NCI-H2196 treated with DMSO at 0.1 percent for 48 hours (cell line): ENCODE measurements around the gene HYAL2.
"Not testable (repeated sequence)": the region's sequence is repeated elsewhere in the genome, so short reads cannot be mapped to it uniquely, and the experiment has no call there.

Experiments used
- DNase-seq: peaks from one replicate; lab custom pipeline; 2025; ENCODE audit not compliant: unreplicated experiment; lab: John Stamatoyannopoulos, UW

The HYAL2 gene

DNA sequence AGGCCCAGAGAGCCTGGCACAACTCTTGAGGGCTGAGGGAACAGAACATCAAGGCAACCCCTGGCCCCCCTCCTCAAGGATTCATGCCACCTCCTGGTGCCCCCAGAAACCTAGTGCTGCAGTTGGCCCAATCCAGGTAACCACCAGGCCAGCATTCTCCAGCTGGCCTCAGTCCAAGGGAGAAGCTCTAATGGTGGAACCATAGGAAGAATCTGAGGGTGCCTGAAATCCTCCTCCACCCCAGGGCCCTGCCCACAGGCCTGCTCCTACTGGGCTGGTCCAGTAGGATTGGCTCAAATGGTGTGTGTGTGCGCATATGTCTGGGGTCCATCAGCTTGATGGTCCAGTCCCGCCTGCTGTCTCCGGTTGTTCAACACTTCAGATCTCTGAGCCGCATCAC lies 7.7 kb downstream of the HYAL2 start:
- DNase-seq = no peak

DNA sequence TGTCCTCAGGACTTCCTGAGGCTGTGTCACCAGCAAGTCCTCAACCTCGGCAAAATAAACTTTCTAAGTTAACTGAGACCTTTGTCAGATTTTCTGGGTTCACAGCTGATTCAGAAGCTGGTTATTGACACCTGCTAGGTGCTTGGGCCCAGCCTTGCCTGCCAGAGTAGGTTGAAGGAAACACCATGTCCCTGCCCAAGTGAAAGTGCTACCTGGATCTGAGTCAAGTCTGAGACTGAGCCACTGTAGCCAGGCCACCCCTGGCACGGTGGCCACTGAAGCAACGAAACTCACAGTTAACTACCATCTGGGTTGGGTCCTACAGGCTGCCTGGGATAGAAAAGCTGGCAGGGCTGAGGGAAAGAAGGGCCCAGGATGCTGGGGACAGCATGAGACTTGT lies 8.2 kb downstream of the HYAL2 start:
- DNase-seq = no peak

DNA sequence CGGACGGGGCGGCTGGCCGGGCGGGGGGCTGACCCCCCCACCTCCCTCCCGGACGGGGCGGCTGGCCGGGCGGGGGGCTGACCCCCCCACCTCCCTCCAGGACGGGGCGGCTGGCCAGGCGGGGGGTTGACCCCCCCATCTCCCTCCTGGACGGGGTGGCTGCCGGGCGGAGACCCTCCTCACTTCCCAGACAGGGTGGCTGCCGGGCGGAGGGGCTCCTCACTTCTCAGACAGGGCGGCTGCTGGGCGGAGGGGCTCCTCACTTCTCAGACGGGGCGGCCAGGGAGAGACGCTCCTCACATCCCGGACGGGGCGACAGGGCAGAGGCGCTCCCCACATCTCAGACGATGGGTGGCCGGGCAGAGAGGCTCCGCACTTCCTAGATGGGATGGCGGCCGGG lies 10.5 kb downstream of the HYAL2 start:
- not testable (repeated sequence) for DNase-seq

DNA sequence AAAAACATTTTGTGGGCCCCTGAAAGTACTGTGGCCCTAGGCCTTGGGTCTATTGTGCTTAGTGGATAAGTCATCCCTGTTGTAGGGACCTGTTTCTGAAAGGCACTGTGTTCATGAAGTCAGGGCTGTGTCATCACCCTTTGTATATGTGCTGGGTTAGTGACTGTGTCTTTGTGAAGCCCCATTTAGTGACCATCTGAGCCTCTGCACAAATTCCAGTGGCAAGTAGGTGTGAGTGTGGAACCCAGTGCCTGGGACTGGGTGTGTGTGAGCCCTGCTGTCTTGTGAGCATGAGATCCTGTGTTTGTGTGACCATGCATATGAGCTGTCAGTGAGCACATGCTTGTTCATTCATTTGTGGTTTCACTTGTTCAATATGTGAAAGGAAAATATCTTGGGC lies 17.9 kb downstream of the HYAL2 start:
- DNase-seq = no peak

DNA sequence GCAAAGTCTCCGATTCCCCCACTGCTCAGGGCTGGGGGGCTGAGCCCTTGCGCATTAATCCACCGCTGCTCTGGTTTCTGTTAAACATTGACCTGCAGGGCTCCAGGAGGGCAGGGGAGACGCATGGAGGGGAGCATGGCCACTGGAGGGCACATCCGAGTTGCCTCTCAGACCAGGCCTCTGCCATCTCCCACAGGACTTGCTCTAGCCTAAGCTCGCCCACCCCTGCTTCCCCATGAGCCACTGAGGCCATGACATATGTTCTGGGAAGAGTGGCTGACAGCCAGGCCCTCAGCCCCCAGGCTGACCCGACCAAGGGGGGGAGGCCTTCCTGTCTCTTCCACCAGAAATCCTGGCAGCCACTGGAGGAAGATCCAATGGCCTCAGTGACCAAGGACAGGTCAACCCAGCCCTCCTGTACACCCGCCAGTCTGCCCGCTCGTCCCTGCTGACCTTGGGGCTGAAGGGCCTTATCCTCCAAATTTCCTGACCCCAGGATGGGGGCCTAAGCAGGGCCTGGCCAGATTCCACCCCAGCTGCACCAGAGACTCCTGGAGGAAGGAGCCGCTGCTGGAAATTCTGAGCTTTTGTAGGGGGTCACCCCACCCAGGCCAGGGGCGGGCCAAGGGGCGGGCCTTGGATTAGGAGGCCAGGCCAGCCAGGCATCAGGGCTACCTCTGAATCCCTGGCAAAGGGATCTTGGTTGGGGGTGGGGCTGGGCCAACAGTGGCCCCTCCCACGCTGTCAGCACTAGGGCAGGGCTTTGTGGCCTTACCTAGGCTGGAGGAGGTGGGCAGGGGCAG lies 19.3 kb downstream of the HYAL2 start, which contains the start of gene HYAL1:
Gene HYAL1 (minus strand): TSS at position 562 of the 803 bp plus-strand sequence. CDS start 618 bp downstream, outside the sequence.
- DNase-seq = no peak

DNA sequence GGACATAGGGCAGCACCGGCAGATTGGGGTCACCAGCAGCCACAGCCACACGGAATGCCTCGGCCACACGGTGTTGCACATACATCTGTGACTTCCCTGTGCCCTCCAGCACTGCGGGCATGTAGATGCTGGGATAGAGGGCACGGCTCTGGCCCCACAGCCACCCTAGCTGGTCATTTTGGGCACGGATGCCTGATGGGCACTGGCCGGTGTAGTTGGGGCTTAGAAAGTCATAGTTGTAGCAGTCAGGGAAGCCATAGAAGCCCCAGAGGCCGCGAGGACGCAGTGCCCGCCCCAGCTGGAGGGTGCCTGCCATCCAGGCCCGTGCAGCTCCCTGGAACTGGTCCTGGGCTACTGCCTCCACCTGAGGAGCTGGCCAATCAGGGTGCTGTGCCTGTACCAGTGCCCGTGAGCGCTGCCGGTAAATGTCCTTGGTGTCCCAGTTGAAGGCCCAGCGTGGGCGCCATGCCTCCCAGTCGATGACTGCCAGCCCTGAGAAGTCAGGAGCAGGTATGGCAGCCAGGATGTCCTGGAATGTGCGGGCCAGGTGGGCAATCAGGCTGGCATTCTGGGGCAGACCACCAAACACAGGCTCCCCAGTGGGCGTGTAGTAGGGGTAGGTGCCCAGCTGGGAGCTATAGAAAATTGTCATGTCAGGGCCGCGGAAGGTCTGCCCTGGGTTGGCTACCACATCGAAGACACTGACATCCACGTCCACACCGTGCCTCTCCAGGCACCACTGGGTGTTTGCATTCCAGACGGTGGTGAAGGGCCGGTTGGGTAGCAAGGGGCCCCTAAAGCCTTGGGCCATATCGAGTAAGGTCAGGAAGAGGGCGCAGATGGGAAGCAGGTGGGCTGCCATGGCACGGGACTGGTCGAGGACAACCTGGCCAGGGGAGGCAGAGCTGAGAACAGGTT lies 20.2 kb downstream of the HYAL2 start:
- no peak for DNase-seq

DNA sequence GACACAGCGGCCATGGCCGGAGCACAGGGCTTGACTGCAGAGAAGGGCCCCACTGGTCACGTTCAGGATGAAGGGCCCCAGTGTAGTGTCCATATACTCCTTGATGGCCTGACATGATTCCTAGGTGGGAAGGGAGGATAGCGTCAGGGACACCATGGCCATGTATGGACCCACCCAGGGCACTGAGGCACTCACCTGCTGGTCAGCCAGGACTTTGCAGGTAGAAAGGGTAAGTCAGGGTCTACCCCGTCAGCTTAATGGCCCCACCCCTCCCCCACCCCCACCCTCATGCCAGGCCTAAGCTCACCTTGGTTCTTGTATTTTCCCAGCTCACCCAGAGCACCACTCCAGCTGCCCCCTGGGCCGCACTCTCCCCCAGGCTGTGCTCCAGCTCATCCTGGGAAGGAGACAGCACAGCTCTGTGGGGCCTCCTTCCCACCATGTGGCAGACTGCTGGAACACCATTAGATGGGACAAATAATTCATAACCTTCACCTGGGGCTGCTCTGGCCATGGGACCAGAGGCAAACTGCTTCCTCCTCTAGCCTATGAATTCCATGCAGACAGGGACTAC lies 21.8 kb downstream of the HYAL2 start:
- no peak for DNase-seq

DNA sequence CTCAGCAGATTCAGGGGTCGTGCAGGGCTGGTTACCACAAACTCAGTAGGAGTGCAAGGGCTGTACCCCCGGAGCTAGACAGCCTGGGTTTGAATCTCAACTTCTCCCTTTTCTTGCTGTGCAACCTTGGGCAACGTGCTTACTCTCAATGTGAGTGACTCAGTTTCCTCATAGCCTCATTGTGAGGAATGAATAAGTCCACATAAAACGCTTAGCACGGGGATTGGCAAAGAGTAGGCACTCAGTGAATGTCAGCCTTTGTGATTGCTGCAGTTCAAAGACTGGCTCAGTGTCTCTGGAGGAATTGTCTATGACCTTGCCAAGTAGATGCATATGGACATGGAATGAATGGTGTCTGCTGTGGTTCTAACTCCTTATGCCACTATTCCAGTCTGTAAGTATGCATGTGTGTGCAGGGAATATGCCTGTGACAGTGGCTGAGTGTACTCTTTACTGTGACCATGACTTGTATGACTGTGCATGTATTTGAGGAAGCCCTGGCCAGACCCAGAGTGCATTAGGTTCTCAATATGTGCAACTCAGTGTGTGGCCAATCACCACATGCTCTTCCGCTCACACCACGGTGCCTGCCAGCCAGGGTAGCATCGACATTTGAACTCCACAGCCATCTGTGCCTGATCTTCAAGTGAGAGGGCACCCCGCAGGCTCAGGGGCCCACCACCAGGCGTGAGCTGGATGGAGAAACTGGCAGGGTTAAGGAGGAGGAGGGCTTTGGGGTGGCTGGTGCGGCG lies 22.4 kb downstream of the HYAL2 start:
- DNase-seq = no peak

DNA sequence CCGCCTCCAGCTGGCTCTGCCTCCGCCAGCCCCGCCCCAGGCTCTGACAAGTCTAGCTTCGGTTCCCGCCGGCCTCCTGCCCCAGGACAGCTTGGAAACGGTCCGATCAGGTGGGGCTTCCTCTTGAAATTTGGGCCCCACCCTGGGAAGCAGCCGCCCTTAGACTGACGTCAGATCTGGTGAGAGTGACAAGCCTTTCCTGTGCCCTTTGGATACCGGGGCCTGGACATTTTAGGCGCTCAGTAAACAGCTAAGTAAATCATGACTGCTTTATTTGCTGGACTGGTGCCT lies 23.0 kb downstream of the HYAL2 start:
- DNase-seq = no peak

DNA sequence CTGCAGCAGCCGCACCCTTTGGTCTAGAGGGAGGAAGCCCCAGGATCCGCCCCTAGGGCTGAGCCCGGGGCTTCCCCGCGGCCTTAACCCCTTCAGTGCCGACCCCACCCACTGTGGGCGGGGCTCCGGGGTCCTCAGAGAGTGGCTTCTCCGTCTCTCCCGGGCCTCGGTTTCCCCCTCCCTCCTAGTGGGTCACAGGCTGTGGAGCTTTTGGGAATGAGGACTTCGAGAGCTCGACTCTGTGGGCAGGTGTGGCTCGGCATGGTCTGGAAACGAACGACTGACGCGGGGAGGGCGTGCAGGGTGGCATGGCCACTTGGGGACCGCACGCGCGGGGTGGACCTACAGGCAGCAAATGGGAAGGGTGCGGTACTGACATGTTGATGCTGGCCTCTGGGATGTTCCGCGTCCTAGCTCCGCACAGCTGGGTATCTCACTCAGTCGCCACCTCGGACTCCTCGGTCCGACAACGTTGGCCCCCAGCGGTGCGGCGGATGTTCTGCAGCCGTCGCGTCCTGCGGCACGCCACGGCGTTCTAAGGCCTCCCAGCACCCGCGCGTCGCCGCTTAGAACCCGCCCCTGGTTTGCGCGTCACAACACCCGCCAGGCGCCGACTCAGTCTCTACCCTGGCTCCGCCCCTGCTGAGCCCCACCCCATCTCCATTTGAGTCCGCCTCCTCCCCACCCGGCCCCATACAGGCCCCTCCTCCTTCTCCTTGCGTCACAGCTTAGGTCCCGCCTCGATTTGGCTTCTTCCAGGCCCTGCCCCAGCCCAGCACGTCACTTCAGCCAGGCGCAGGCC lies 23.5 kb downstream of the HYAL2 start, which contains the start of the genes HYAL3 and NAA80:
Gene HYAL3 (minus strand): TSS at position 570 of the 802 bp plus-strand sequence. CDS start 3,803 bp downstream, outside the sequence.
Gene NAA80 (minus strand): TSS at position 570 of the 802 bp plus-strand sequence. CDS start 1,942 bp downstream, outside the sequence.
- peak; percentile 80 for DNase-seq

DNA sequence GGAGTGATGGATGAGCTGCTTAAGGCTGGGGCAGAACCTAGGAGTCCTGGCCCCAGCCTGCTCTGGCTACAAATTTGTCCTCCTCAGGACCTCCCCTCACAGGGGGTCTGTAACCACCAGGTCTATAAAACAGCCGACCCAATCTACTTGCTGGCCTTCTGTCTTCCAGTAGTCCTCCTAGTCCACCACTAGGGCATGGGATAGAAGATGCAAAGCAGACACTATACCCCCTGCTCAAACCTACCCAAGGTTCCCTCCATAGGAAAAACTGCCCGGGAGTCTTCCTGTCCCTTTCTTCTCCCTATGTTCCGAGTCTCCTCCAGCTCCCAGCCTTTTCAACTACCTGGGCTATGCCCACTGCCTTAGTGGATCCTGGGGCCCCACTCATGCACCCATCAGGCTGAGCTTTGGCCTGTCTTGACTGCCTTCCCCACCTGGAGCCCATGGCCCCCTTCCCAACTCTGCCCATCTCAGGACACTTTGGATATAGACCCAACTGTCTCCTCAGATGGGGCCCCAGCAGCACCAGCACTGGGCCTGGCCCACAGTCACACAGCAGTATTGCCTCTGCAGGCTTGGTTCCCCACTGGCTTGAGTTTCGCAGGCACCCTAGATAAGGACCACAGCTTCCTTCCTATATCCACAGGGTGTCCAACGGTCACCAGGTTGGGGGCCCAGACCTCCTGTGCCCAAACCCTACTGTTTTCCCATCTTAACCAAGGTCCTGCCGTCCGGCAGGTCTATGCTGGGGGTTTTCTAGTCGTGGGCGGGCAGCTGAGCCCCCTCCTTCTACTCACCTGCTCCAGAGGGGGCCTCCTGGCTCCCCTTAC lies 24.4 kb downstream of the HYAL2 start:
- no peak for DNase-seq

DNA sequence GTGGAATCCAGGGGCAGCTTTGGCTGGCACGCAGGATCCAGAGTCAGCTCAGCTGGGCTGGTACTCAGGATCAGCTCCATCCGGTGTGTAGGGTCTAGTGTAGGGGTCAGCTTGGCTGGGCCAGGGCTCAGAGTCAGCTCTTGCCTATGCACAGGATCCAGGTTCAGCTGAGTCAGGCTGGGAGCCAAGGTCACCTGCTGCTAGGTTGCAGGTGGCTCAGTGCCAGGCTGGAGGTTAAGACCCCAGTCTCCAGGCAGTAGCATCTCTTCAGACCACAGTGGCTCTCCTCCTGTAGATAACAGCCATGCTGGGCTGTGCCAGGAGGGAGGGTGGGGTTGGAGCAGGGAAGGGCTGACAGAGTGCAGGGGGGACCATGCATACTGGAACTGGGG lies 25.2 kb downstream of the HYAL2 start:
- DNase-seq = no peak

DNA sequence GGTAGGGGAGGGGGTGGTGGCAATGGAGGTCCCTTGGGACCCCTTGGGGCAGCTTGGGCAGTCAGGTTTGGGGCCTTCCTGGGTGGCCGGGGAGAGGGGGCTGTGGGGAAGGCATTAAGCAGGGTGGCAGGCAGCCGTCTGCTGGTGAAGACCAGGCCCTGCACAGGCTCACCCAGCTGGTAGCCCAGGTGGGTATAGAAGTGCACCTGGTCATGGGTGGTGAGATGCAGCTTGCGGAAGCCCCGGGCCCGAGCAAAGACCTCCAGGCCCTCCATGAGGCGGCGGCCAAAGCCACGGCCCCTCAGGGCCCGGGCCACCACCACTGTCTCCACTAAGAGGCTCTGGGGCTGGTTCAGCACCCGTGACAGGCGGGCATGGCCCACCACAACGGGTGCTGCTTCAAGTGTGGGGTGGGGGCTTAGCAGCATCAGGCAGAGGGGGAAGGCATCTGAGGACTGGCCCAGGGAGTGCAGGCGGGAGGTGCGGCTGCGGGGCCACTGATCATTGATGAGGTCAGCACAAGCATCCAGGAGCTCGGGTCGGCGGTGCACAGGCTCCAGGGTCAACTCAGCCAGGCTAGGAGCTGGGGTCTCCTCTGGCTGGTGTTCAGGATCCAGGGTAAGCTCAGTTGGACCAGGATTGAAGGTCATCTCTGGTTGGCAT lies 25.7 kb downstream of the HYAL2 start:
- no peak for DNase-seq

DNA sequence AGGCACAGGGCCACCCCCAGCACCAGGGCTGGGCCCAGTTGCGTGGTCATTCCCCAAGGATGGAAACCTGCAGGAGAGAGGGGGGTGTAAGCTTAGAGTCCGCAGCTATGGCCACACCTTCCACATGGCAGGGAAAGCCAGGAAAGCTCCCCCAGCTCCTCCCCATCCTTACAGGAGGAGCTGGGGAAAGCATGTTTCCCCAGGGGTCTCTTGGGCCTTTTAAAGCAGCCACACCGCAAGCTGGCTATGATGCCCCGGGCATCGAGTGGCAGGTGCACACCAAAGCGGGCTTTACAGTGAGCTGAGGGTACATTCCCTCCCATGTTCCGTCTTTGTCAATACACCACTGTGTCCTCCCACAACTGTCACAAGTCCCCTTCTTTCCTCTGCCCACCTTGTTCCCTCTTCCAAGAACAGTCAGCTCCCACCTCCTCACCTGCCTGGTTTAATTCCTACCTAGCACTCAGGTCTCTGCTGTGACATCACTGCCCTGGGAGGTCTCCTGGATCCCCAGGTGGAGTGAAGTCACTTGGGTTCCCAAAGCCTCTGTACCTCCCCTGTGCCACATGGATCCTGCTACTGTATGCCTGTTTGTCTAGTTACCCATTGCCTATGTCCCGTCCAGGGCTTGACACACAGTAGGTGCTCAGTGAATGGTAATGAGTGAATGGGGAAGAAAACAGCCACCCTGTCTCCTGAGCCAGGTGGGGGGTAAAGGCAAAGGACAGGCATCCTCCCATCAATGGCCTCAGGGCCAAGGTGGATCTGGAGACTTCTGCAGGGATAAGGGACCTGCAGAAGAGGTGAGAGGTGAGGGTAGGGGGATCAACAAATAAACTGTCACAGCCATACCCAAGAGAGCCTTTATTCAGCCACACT lies 26.8 kb downstream of the HYAL2 start:
- no peak for DNase-seq

DNA sequence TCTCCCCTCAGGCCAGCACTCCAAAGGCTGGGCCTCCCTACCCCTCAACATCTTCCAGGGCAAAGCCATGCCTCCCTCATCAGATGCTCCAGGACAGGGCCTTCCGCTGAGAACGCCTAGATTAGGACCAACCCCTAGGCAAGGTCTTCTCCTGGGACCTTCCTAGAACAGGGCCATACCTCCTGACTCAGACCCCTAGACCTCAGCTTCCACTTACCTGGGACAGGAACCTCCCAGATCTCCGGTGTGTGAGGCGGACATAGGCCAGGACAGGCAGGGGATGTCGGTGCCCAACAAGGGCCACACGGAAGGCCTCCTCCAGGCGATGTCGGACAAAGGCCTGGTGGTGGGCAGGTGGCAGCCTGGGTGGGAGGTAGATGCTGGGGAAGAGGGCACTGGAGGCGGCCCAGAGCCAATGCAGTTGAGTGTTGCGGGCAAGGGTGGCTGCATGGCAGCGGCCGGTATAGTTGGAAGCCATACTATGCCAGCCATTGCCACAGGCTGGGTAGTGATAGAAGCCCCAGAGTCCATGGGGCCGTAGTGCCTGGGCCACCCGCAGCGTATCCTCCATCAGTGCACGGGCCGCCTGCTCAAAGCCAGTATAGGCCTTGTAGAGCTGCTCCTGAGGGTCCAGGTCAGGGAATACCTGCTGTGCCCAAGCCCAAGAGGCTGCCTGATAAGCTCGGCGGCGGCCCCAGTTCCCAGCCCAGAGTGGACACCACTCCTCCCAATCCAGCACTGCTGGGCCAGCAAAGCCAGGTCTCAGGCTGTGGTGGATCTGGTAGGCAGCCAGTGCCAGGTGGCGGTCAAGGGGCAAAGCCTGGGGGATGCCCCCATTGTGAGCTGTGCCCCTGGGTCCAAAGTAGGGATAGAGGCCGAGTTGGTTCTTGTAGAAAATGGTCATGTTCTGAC lies 27.8 kb downstream of the HYAL2 start:
- DNase-seq = no peak

DNA sequence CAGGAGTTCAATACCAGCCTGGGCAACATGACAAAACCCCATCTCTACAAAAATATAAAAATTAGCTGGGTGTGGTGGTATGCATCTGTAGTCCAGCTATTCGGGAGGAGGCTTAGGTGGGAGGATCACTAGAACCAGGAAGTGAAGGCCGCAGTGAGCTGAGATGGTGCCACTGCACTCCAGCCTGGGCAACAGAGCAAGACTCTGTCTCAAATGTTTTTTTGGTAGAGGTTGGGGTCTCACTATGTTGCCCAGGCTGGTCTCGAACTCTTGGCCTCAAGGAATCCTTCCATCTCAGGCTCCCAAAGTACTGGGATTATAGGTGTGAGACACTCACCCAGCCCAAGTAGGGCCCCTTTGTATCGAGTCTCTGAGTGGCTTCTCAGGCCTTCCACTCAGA lies 28.5 kb downstream of the HYAL2 start:
- no peak for DNase-seq
